ENCODE results near the gene KIF13A. TPM values are rescaled to one million over a fixed set of nuclear protein-coding genes. Genes with fewer than 3 reads are reported as not detected.

KIF13A gene
- total RNA-seq, 1 donor from 2014 or later: 29.0 TPM

- H3K4me3 Mint-ChIP-seq: no peak overlapping the region
- Histone ChIP-seq H3K79me2 (ENCODE audit: low read depth) (peaks cover 72% of the 10 kb centered on the region), H4K20me1 (ENCODE audit: low read depth) (no peaks in the 10 kb centered on the region)
Measured at GRCh38 chr6:17945111-17945510, 42.3 kb downstream of the KIF13A start.

GRCh38 chr6:17941318-17941717 lies 46.1 kb downstream of the KIF13A start:
- Histone ChIP-seq H2AFZ (replicated peaks) (no peak overlapping the region), H3K4me3 (no peak overlapping the region), H3K9ac (no peak overlapping the region), H3K4me2 (no peak overlapping the region), H3K36me3 (no peaks in the 10 kb centered on the region), H4K20me1 (ENCODE audit: low read depth) (no peaks in the 10 kb centered on the region), H3F3A (ENCODE audit: low read depth) (peaks cover 9% of the 10 kb centered on the region), H3K9me3 (ENCODE audit: low read depth) (no peaks in the 10 kb centered on the region), H3K27me3 (no peaks in the 10 kb centered on the region), H3K79me2 (ENCODE audit: low read depth) (peaks cover 44% of the 10 kb centered on the region), H3K27ac (no peak overlapping the region), H3K4me1 (peaks cover 7% of the 10 kb centered on the region)
- Mint-ChIP-seq H3K36me3 (peaks cover 8% of the 10 kb centered on the region), H3K4me3 (no peak overlapping the region), H3K27ac (no peak overlapping the region), H3K27me3 (ENCODE audit: insufficient read depth, low read depth) (no peaks in the 10 kb centered on the region), H3K9me3 (peaks cover 9% of the 10 kb centered on the region), H3K4me1 (peaks cover 10% of the 10 kb centered on the region)
- DNase-seq (ENCODE audit: low spot score): no peak
- TF ChIP-seq EZH2phosphoT487 (IDR thresholded peaks at IDR 0.05) (no peak), EZH2 (IDR thresholded peaks at IDR 0.05) (no peak), CTCF (IDR thresholded peaks at IDR 0.05) (no peak)

More at GRCh38 chr6:17945111-17945510, 42.3 kb downstream of the KIF13A start:
- no peak for DNase-seq (ENCODE audit: low spot score)
- Histone ChIP-seq H2AFZ (replicated peaks) (no peak overlapping the region), H3K27ac (no peak overlapping the region), H3K27me3 (no peaks in the 10 kb centered on the region), H3F3A (ENCODE audit: low read depth) (peaks cover 9% of the 10 kb centered on the region), H3K4me1 (peaks cover 19% of the 10 kb centered on the region), H3K9ac (no peak overlapping the region), H3K4me2 (no peak overlapping the region), H3K4me3 (no peak overlapping the region), H3K9me3 (ENCODE audit: low read depth) (no peaks in the 10 kb centered on the region), H3K36me3 (no peaks in the 10 kb centered on the region)
- Mint-ChIP-seq H3K36me3 (peaks cover 1% of the 10 kb centered on the region), H3K27me3 (ENCODE audit: insufficient read depth, low read depth) (no peaks in the 10 kb centered on the region), H3K4me1 (peaks cover 11% of the 10 kb centered on the region), H3K27ac (no peak overlapping the region), H3K9me3 (peaks cover under 1% of the 10 kb centered on the region)
- no peak for TF ChIP-seq EZH2phosphoT487 (IDR thresholded peaks at IDR 0.05)

- Mint-ChIP-seq H3K27me3 (ENCODE audit: insufficient read depth, low read depth) (no peaks in the 10 kb centered on the region), H3K36me3 (peaks cover 8% of the 10 kb centered on the region), H3K4me1 (peaks cover 10% of the 10 kb centered on the region), H3K9me3 (peaks cover 9% of the 10 kb centered on the region), H3K4me3 (no peak overlapping the region), H3K27ac (no peak overlapping the region)
- Histone ChIP-seq H3F3A (ENCODE audit: low read depth) (peaks cover 9% of the 10 kb centered on the region), H3K4me3 (peak overlapping the region; percentile 36), H3K36me3 (no peaks in the 10 kb centered on the region), H3K27ac (no peak overlapping the region), H3K27me3 (no peaks in the 10 kb centered on the region), H3K79me2 (ENCODE audit: low read depth) (peaks cover 37% of the 10 kb centered on the region), H3K9me3 (ENCODE audit: low read depth) (no peaks in the 10 kb centered on the region), H3K4me1 (peaks cover 7% of the 10 kb centered on the region), H3K9ac (peak overlapping the region; percentile 52), H3K4me2 (peak overlapping the region; percentile 71), H2AFZ (replicated peaks) (peak overlapping the region; percentile 1), H4K20me1 (ENCODE audit: low read depth) (no peaks in the 10 kb centered on the region)
- TF ChIP-seq EZH2phosphoT487 (IDR thresholded peaks at IDR 0.05) (no peak), CTCF (IDR thresholded peaks at IDR 0.05) (no peak), EZH2 (IDR thresholded peaks at IDR 0.05) (no peak)
- DNase-seq (ENCODE audit: low spot score): peak; percentile 44
Measured at GRCh38 chr6:17940151-17940792, 47.2 kb downstream of the KIF13A start.

GRCh38 chr6:17938901-17939300 lies 48.5 kb downstream of the KIF13A start:
- H3K9me3 Mint-ChIP-seq: peaks cover 9% of the 10 kb centered on the region
- DNase-seq (ENCODE audit: low spot score): no peak
- H3K36me3 Mint-ChIP-seq: peaks cover 8% of the 10 kb centered on the region
- Histone ChIP-seq H3K27me3 (no peaks in the 10 kb centered on the region), H3K4me2 (no peak overlapping the region), H3K4me3 (no peak overlapping the region), H3K4me1 (peaks cover 7% of the 10 kb centered on the region), H3K27ac (no peak overlapping the region), H3K9ac (no peak overlapping the region), H3K9me3 (ENCODE audit: low read depth) (no peaks in the 10 kb centered on the region), H3F3A (ENCODE audit: low read depth) (peaks cover 9% of the 10 kb centered on the region), H3K79me2 (ENCODE audit: low read depth) (peaks cover 23% of the 10 kb centered on the region), H4K20me1 (ENCODE audit: low read depth) (no peaks in the 10 kb centered on the region), H3K36me3 (no peaks in the 10 kb centered on the region), H2AFZ (replicated peaks) (no peak overlapping the region)
- TF ChIP-seq EZH2 (IDR thresholded peaks at IDR 0.05): no peak
- no peak for TF ChIP-seq EZH2phosphoT487 (IDR thresholded peaks at IDR 0.05)
- TF ChIP-seq CTCF (IDR thresholded peaks at IDR 0.05): no peak
- no peaks in the 10 kb centered on the region for H3K27me3 Mint-ChIP-seq (ENCODE audit: insufficient read depth, low read depth)
- H3K4me3 Mint-ChIP-seq: no peak overlapping the region
- H3K4me1 Mint-ChIP-seq: peaks cover 8% of the 10 kb centered on the region
- no peak overlapping the region for H3K27ac Mint-ChIP-seq
